Stimulated activated CD8-positive, alpha-beta memory T cell treated with anti-CD3 and anti-CD28 coated beads, Interleukin-2, amount 100 ng/mL, for 1 hour (primary cell): Measurements from ENCODE around the gene MYO3B.

Source experiments
- DNase-seq, 2 donors: peaks; one replicate each; pipeline ENCODE4 v3.0.0-alpha.2; 2020; ENCODE audit warnings: low read depth in 2 of 2

Gene MYO3B

GRCh38 chr2:170695521-170696410, 517.8 kb downstream of the MYO3B start:
- DNase-seq, result no peak

- DNase-seq, result no peak
Measured at GRCh38 chr2:170696948-170697347, 519.0 kb downstream of the MYO3B start.

GRCh38 chr2:170701011-170701410, 523.1 kb downstream of the MYO3B start:
- DNase-seq, result no peak

- DNase-seq, result no peak
Measured at GRCh38 chr2:170703776-170704476, 526.0 kb downstream of the MYO3B start.
